IPS-NIHi11 (cell line): ENCODE data around the gene PLTP.
"Not testable (repeated sequence)": the region's sequence is repeated elsewhere in the genome, so short reads cannot be mapped to it uniquely, and the experiment has no call there.

Experiments
- DNase-seq: peaks from one replicate; pipeline ENCODE4 v3.0.0; 2012; ENCODE audit warnings: mixed read lengths, low spot score

Gene PLTP

GRCh38 chr20:45874104-45874481 is 37.9 kb downstream of the PLTP start:
- DNase-seq = not testable (repeated sequence)

- DNase-seq = no peak
These were observed 38.4 kb downstream of the PLTP start for GRCh38 chr20:45873409-45874103.

- DNase-seq = no peak
These were observed 39.3 kb downstream of the PLTP start for GRCh38 chr20:45872626-45873025.

- no peak for DNase-seq
These were observed 44.2 kb downstream of the PLTP start for GRCh38 chr20:45867819-45868176.

- no peak for DNase-seq
These were observed 44.7 kb downstream of the PLTP start for GRCh38 chr20:45867136-45867818.

- DNase-seq = no peak
These were observed 45.5 kb downstream of the PLTP start for GRCh38 chr20:45866454-45866853.

- DNase-seq = no peak
These were observed 48.1 kb downstream of the PLTP start for GRCh38 chr20:45863543-45864470.

- DNase-seq = no peak
These were observed 50.5 kb downstream of the PLTP start for GRCh38 chr20:45861221-45862075.

- no peak for DNase-seq
These were observed 51.3 kb downstream of the PLTP start for GRCh38 chr20:45860560-45861220.

- no peak for DNase-seq
These were observed 52.0 kb downstream of the PLTP start for GRCh38 chr20:45859916-45860315.

GRCh38 chr20:45857882-45858216 is 54.1 kb downstream of the PLTP start:
- peak; percentile 83 for DNase-seq

- peak; percentile 99 for DNase-seq
These were observed 54.7 kb downstream of the PLTP start, which contains the start of the genes ACOT8 and ZSWIM3 for GRCh38 chr20:45857114-45857881. TSS of gene ACOT8 (minus strand) at chr20:45857392. CDS start at chr20:45857315, 77 bp downstream. TSS of gene ZSWIM3 (plus strand) at chr20:45857614. CDS start at chr20:45857826, 212 bp downstream.

- DNase-seq = peak; percentile 24
These were observed 58.5 kb downstream of the PLTP start for GRCh38 chr20:45853484-45853883.

GRCh38 chr20:45852326-45852725 is 59.6 kb downstream of the PLTP start:
- no peak for DNase-seq

GRCh38 chr20:45851501-45851900 is 60.5 kb downstream of the PLTP start:
- no peak for DNase-seq

GRCh38 chr20:45850926-45851325 is 61.0 kb downstream of the PLTP start:
- no peak for DNase-seq

GRCh38 chr20:45850238-45850637 is 61.7 kb downstream of the PLTP start:
- DNase-seq = no peak

GRCh38 chr20:45848969-45849582 is 62.9 kb downstream of the PLTP start:
- DNase-seq = no peak
